22Rv1 (cell line): Measurements from ENCODE around the gene CLCA2.

Experiments
- H3K27ac ChIP-seq: fragments of 450-650 bp; 2 replicates; pipeline ENCODE4 v1.5.1; 2017
- ZFX ChIP-seq: fragments of 450-650 bp; IDR thresholded peaks from 2 replicates; pipeline ENCODE4 v1.6.1; 2017; ENCODE audit warnings: antibody characterized with exemption, borderline replicate concordance
- TF ChIP-seq, protein P1 (sequence below): fragments of 450-650 bp; IDR thresholded peaks from 2 replicates; pipeline ENCODE4 v1.5.1; 2017; ENCODE audit warnings: mild to moderate bottlenecking

The CLCA2 gene, protein sequence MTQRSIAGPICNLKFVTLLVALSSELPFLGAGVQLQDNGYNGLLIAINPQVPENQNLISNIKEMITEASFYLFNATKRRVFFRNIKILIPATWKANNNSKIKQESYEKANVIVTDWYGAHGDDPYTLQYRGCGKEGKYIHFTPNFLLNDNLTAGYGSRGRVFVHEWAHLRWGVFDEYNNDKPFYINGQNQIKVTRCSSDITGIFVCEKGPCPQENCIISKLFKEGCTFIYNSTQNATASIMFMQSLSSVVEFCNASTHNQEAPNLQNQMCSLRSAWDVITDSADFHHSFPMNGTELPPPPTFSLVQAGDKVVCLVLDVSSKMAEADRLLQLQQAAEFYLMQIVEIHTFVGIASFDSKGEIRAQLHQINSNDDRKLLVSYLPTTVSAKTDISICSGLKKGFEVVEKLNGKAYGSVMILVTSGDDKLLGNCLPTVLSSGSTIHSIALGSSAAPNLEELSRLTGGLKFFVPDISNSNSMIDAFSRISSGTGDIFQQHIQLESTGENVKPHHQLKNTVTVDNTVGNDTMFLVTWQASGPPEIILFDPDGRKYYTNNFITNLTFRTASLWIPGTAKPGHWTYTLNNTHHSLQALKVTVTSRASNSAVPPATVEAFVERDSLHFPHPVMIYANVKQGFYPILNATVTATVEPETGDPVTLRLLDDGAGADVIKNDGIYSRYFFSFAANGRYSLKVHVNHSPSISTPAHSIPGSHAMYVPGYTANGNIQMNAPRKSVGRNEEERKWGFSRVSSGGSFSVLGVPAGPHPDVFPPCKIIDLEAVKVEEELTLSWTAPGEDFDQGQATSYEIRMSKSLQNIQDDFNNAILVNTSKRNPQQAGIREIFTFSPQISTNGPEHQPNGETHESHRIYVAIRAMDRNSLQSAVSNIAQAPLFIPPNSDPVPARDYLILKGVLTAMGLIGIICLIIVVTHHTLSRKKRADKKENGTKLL

DNA sequence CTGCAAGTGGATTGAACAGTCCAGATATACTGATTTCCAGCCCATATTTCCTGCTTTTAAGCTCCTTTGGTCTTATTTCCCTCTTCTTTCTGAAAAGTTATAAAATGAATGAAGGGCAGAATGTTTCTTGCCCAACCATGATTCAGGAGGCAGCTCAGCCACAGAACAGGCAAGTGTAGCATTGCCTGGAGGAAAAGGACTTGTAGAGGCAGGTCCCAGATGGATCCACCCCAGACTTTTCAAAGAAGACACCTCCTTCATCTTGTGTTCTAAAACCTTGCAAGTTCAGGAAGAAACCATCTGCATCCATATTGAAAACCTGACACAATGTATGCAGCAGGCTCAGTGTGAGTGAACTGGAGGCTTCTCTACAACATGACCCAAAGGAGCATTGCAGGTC lies at the start of gene CLCA2:
Gene CLCA2 (plus strand): TSS at position 299 of the 400 bp plus-strand sequence. CDS start 77 bp downstream, at position 376.
- TF ChIP-seq, protein P1, sequence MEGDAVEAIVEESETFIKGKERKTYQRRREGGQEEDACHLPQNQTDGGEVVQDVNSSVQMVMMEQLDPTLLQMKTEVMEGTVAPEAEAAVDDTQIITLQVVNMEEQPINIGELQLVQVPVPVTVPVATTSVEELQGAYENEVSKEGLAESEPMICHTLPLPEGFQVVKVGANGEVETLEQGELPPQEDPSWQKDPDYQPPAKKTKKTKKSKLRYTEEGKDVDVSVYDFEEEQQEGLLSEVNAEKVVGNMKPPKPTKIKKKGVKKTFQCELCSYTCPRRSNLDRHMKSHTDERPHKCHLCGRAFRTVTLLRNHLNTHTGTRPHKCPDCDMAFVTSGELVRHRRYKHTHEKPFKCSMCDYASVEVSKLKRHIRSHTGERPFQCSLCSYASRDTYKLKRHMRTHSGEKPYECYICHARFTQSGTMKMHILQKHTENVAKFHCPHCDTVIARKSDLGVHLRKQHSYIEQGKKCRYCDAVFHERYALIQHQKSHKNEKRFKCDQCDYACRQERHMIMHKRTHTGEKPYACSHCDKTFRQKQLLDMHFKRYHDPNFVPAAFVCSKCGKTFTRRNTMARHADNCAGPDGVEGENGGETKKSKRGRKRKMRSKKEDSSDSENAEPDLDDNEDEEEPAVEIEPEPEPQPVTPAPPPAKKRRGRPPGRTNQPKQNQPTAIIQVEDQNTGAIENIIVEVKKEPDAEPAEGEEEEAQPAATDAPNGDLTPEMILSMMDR, result no peak
- no peak for TF ChIP-seq ZFX
- no peak within 1 kb of the TSS for H3K27ac ChIP-seq

GRCh38 chr1:86375688-86376087 lies 48.3 kb upstream of the CLCA2 start:
- TF ChIP-seq ZFX, result no peak
- TF ChIP-seq, protein P1, result no peak
- H3K27ac ChIP-seq, result no peak overlapping the region

- TF ChIP-seq ZFX, result no peak
- TF ChIP-seq, protein P1, result no peak
- H3K27ac ChIP-seq, result no peak overlapping the region
Observed at GRCh38 chr1:86377341-86377740, 46.6 kb upstream of the CLCA2 start.

DNA sequence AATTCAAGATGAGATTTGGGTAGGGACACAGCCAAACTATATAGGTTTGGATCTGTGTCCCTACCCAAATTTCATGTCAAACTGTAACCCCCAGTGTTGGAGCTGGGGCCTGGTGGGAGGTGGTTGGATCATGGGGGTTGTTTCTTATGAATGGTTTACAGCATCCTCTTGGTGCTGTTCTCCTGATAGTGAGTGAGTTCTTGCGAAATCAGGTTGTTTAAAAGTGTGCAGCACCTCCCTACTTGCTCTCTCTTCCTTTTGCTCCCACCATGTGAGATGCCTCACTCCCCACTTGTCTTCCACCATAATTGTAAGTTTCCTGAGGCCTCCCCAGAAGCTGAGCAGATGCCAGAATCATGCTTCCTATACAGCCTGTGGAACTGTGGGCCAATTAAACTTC lies 45.2 kb upstream of the CLCA2 start:
- no peak for TF ChIP-seq ZFX
- TF ChIP-seq, protein P1, result no peak

DNA sequence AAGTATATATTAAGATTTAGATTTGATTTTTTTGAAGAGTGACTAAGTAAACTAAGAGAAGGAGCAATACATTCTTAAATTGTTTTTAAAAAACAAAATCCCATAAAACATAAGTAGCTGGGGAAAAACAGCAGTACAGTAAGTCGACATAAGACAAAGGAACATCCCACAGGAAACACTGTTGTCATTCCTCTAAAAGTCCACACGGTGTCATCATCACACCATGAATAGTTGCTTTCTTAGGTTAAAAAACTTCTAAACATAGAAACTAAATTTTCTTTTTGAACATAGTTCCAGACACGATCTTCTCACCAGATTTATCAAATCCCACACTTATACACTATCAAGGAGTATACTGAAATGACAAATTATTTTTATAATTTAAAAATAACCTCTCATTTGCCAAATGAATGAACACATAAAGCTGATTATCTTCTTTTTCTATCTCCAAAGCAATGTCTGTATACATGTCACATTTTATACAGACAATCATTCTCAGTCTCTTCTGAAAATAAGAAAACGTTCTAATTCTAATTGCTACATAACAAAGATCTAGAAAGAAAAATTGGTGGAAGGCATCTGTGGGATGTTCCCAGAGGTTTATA lies 43.6 kb upstream of the CLCA2 start:
- TF ChIP-seq ZFX, result no peak
- TF ChIP-seq, protein P1, result peak; percentile 80
- no peak overlapping the region for H3K27ac ChIP-seq

More for the DNA sequence above, 45.2 kb upstream of the CLCA2 start:
- no peak overlapping the region for H3K27ac ChIP-seq

- H3K27ac ChIP-seq, result no peak overlapping the region
- TF ChIP-seq, protein P1, result no peak
- no peak for TF ChIP-seq ZFX
Observed at GRCh38 chr1:86381223-86381622, 42.7 kb upstream of the CLCA2 start.
